ENCODE data around the gene IPO13.

Gene IPO13

GRCh38 chr1:44002165-44002564, 55.4 kb downstream of the IPO13 start:
- no peak for DNase-seq

- no peak for DNase-seq
Measured at GRCh38 chr1:44002606-44003157, 55.9 kb downstream of the IPO13 start.

GRCh38 chr1:44008259-44008658, 61.5 kb downstream of the IPO13 start:
- DNase-seq = no peak

GRCh38 chr1:44010935-44011471, 64.3 kb downstream of the IPO13 start:
- peak in 55 of 58 donors; percentile 21 to 91 (median 79) for DNase-seq

GRCh38 chr1:44012404-44012803, 65.7 kb downstream of the IPO13 start:
- peak in 1 of 58 donors; percentile 22 for DNase-seq

GRCh38 chr1:44012941-44013609, 66.3 kb downstream of the IPO13 start:
- DNase-seq = peak in 18 of 58 donors; percentile 21 to 71 (median 50)

GRCh38 chr1:44013949-44014348, 67.2 kb downstream of the IPO13 start:
- peak in 12 of 58 donors; percentile 15 to 55 (median 40) for DNase-seq

GRCh38 chr1:44014365-44015104, 67.8 kb downstream of the IPO13 start:
- DNase-seq = peak in 4 of 58 donors; percentile 39 to 55 (median 43)

GRCh38 chr1:44015206-44015605, 68.5 kb downstream of the IPO13 start:
- peak in 7 of 58 donors; percentile 12 to 37 (median 26) for DNase-seq

- peak in 21 of 58 donors; percentile 21 to 67 (median 46) for DNase-seq
Measured at GRCh38 chr1:44016041-44016889, 69.5 kb downstream of the IPO13 start.

GRCh38 chr1:44016890-44017400, 70.2 kb downstream of the IPO13 start:
- DNase-seq = peak in 12 of 58 donors; percentile 19 to 67 (median 52)

Data from anterior cingulate cortex (tissue), 58 donors.